IPS-NIHi7 (cell line): ENCODE data around the gene CXXC5.

Experiments used
- DNase-seq: peaks from one replicate; pipeline ENCODE4 v3.0.0; 2012; ENCODE audit warnings: mixed read lengths; ENCODE audit errors: extremely low spot score

Gene CXXC5

GRCh38 chr5:139664727-139665351 lies 16.7 kb downstream of the CXXC5 start:
- no peak for DNase-seq

GRCh38 chr5:139665626-139666025 lies 17.5 kb downstream of the CXXC5 start:
- no peak for DNase-seq

- DNase-seq, result no peak
Measured at GRCh38 chr5:139666551-139666950, 18.4 kb downstream of the CXXC5 start.

- DNase-seq, result no peak
Measured at GRCh38 chr5:139667001-139667729, 19.0 kb downstream of the CXXC5 start.

- DNase-seq, result no peak
Measured at GRCh38 chr5:139667730-139668063, 19.5 kb downstream of the CXXC5 start.

GRCh38 chr5:139668064-139668880 lies 20.1 kb downstream of the CXXC5 start:
- no peak for DNase-seq

GRCh38 chr5:139668924-139669661 lies 20.9 kb downstream of the CXXC5 start:
- DNase-seq, result no peak

GRCh38 chr5:139669662-139670368 lies 21.7 kb downstream of the CXXC5 start:
- no peak for DNase-seq

- DNase-seq, result no peak
Measured at GRCh38 chr5:139670369-139671095, 22.4 kb downstream of the CXXC5 start.

- no peak for DNase-seq
Measured at GRCh38 chr5:139671096-139671841, 23.1 kb downstream of the CXXC5 start.

- DNase-seq, result no peak
Measured at GRCh38 chr5:139675213-139675612, 27.1 kb downstream of the CXXC5 start.

GRCh38 chr5:139675825-139676224 lies 27.7 kb downstream of the CXXC5 start:
- DNase-seq, result no peak

GRCh38 chr5:139676406-139676805 lies 28.3 kb downstream of the CXXC5 start:
- DNase-seq, result no peak

GRCh38 chr5:139676951-139677735 lies 29.0 kb downstream of the CXXC5 start:
- no peak for DNase-seq

GRCh38 chr5:139677736-139678613 lies 29.8 kb downstream of the CXXC5 start:
- no peak for DNase-seq

- peak; percentile 49 for DNase-seq
Measured at GRCh38 chr5:139678751-139679750, 30.9 kb downstream of the CXXC5 start.
